SU-DHL-6 (cell line): Measurements from ENCODE around the gene ALK.

ENCODE experiments used
- H2AFZ ChIP-seq: fragments of 200-600 bp; sonication (generic); 2 replicates; pipeline ENCODE4 v1.6.1; 2014; ENCODE audit warnings: low read depth, mild to moderate bottlenecking, moderate library complexity, mixed read lengths, antibody characterized with exemption, low read length; ENCODE audit not compliant: severe bottlenecking
- H3F3A ChIP-seq: fragments of 200-600 bp; shearing (Covaris generic); 2 replicates; pipeline ENCODE4 v1.6.0; 2016; ENCODE audit warnings: antibody characterized with exemption, mild to moderate bottlenecking; ENCODE audit not compliant: insufficient read depth
- H3K27ac ChIP-seq: fragments of 200-600 bp; sonication (generic); 2 replicates; pipeline ENCODE4 v1.5.1; 2016; ENCODE audit warnings: low read depth, mild to moderate bottlenecking, low read length, moderate library complexity, mixed read lengths
- H3K27me3 ChIP-seq: fragments of 200-600 bp; sonication (generic), shearing (Covaris generic); 2 replicates; pipeline ENCODE4 v1.6.0; 2014; ENCODE audit warnings: mild to moderate bottlenecking, low read length
- H3K36me3 ChIP-seq: fragments of 200-600 bp; sonication (generic); 2 replicates; pipeline ENCODE4 v1.6.1; 2014; ENCODE audit warnings: mild to moderate bottlenecking, low read length, mixed read lengths
- H3K4me2 ChIP-seq: fragments of 300-600, 200-600 bp; shearing (Covaris generic), sonication (generic); 2 replicates; pipeline ENCODE4 v1.6.0; 2014; ENCODE audit warnings: low read length, low read depth, mild to moderate bottlenecking; ENCODE audit not compliant: poor library complexity, severe bottlenecking
- H3K4me3 ChIP-seq: fragments of 200-600 bp; sonication (generic); 2 replicates; pipeline ENCODE4 v1.5.1; 2014; ENCODE audit warnings: antibody characterized with exemption, low read length, mild to moderate bottlenecking, mixed read lengths; ENCODE audit not compliant: insufficient read depth, poor library complexity, severe bottlenecking
- H3K79me2 ChIP-seq: fragments of 200-600 bp; sonication (generic); 2 replicates; pipeline ENCODE4 v1.6.1; 2014; ENCODE audit warnings: mild to moderate bottlenecking, low read length, moderate library complexity; ENCODE audit not compliant: insufficient read depth
- H3K9ac ChIP-seq: fragments of 200-600 bp; sonication (generic); 2 replicates; pipeline ENCODE4 v1.7.0; 2014; ENCODE audit warnings: mild to moderate bottlenecking, low read length
- H3K9me2 ChIP-seq: fragments of 200-600 bp; sonication (generic); replicated peaks from 2 replicates; pipeline ENCODE4 v1.6.1; 2014; ENCODE audit warnings: low read length; ENCODE audit not compliant: insufficient read depth
- H3K9me3 ChIP-seq: fragments of 200-600 bp; sonication (generic); 2 replicates; pipeline ENCODE4 v1.6.1; 2014; ENCODE audit warnings: low read length, mixed read lengths; ENCODE audit not compliant: insufficient read depth
- H4K20me1 ChIP-seq: fragments of 200-600 bp; sonication (generic); 2 replicates; pipeline ENCODE4 v1.6.1; 2014; ENCODE audit warnings: low read depth, mild to moderate bottlenecking, antibody characterized with exemption, low read length, moderate library complexity, mixed read lengths
- EZH2phosphoT487 ChIP-seq: fragments of 200-600 bp; sonication (generic), shearing (Covaris generic); conservative IDR thresholded peaks from 2 replicates; pipeline ENCODE4 v1.6.1; 2018; ENCODE audit warnings: mild to moderate bottlenecking, antibody characterized with exemption, low read length, moderate library complexity, mixed read lengths
- TF ChIP-seq, protein P1 (sequence below): fragments of 200-600 bp; sonication (generic); IDR thresholded peaks from one replicate; pipeline ENCODE4 v1.5.1; 2017; ENCODE audit warnings: antibody characterized with exemption, mild to moderate bottlenecking, low read length, moderate library complexity; ENCODE audit not compliant: insufficient read depth, poor library complexity, severe bottlenecking

The ALK gene

DNA sequence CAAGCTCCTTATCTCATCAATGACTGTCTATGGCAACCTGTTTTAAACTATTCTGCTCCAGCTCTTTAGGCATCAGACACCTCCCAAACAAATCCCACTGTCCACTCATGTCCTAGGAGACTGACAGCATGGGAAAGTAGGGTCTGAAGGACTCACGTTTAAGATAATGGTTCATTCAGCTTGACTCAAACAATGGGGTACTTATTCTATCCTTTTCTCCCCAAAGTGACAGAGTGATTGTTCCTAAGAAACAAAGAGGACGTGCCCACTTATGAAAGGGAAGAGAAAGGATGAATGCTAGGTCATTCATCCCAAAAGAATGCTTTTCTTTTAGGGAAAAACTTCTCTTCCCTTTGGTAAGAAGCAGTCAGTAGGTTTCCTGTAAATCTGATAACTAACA is 41.9 kb downstream of the ALK start:
- H3F3A ChIP-seq = no peaks in the 10 kb centered on the region
- no peaks in the 10 kb centered on the region for H3K36me3 ChIP-seq
- H3K9me2 ChIP-seq = no peaks in the 10 kb centered on the region
- no peaks in the 10 kb centered on the region for H3K27me3 ChIP-seq
- H3K4me2 ChIP-seq = no peak overlapping the region
- no peaks in the 10 kb centered on the region for H4K20me1 ChIP-seq
- no peaks in the 10 kb centered on the region for H3K79me2 ChIP-seq
- no peaks in the 10 kb centered on the region for H3K9me3 ChIP-seq
- no peak overlapping the region for H3K9ac ChIP-seq
- TF ChIP-seq EZH2phosphoT487 = no peak
- TF ChIP-seq, protein P1, sequence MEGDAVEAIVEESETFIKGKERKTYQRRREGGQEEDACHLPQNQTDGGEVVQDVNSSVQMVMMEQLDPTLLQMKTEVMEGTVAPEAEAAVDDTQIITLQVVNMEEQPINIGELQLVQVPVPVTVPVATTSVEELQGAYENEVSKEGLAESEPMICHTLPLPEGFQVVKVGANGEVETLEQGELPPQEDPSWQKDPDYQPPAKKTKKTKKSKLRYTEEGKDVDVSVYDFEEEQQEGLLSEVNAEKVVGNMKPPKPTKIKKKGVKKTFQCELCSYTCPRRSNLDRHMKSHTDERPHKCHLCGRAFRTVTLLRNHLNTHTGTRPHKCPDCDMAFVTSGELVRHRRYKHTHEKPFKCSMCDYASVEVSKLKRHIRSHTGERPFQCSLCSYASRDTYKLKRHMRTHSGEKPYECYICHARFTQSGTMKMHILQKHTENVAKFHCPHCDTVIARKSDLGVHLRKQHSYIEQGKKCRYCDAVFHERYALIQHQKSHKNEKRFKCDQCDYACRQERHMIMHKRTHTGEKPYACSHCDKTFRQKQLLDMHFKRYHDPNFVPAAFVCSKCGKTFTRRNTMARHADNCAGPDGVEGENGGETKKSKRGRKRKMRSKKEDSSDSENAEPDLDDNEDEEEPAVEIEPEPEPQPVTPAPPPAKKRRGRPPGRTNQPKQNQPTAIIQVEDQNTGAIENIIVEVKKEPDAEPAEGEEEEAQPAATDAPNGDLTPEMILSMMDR = no peak
- H2AFZ ChIP-seq = no peak overlapping the region
- no peak overlapping the region for H3K27ac ChIP-seq
- H3K4me3 ChIP-seq = no peak overlapping the region

DNA sequence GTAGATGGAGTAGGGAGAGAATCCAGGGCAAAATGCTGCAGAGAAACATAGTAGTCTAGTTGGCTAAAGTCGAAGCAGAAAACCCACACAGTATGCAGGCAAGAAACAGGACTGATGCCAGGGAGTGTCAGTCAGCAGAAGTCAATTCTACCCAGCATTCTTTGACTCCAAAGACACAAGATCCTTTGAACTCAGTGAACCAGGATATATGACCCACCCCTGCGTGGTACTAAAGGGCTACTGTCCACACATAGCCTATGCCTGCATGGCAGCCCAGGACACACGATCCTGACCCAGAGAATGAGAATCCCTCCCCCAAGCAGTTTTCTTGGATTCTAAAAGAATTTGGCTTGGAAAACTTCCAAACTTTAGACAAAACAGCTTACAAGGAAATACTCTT is 42.5 kb downstream of the ALK start:
- Histone ChIP-seq H3K36me3 (no peaks in the 10 kb centered on the region), H3K27me3 (no peaks in the 10 kb centered on the region), H3K9ac (no peak overlapping the region), H3K9me3 (no peaks in the 10 kb centered on the region), H3K9me2 (no peaks in the 10 kb centered on the region), H2AFZ (no peak overlapping the region), H3F3A (no peaks in the 10 kb centered on the region), H3K4me3 (no peak overlapping the region), H3K79me2 (no peaks in the 10 kb centered on the region), H3K27ac (no peak overlapping the region), H3K4me2 (no peak overlapping the region), H4K20me1 (no peaks in the 10 kb centered on the region)
- TF ChIP-seq, protein P1 = no peak
- TF ChIP-seq EZH2phosphoT487 = no peak

DNA sequence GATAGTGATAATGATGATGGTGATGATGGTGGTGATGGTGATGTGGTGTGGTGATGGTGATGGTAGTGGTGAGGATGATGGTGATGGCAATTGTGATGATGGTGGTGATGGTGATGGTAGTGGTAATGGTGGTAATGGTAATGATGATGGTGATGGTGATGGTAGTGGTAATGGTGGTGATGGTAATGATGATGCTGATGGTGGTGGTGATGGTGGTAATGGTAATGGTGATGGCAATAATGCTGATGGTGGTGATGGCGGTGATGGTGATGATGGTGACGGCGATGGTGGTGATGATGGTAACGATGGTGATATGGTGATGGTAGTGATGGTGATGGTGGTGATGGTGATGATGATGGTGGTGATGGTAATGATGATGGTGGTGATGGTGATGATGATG is 45.0 kb downstream of the ALK start:
- no peaks in the 10 kb centered on the region for H3F3A ChIP-seq
- no peaks in the 10 kb centered on the region for H3K36me3 ChIP-seq
- H3K9ac ChIP-seq = no peak overlapping the region
- TF ChIP-seq EZH2phosphoT487 = no peak
- TF ChIP-seq, protein P1 = no peak
- no peak overlapping the region for H3K4me3 ChIP-seq
- no peak overlapping the region for H3K4me2 ChIP-seq
- no peak overlapping the region for H3K27ac ChIP-seq
- no peaks in the 10 kb centered on the region for H3K9me3 ChIP-seq
- no peaks in the 10 kb centered on the region for H3K79me2 ChIP-seq
- H2AFZ ChIP-seq = no peak overlapping the region
- H3K27me3 ChIP-seq = no peaks in the 10 kb centered on the region
- H4K20me1 ChIP-seq = no peaks in the 10 kb centered on the region
- no peaks in the 10 kb centered on the region for H3K9me2 ChIP-seq
